Putamen (tissue), 1 donor: Measurements from ENCODE around the gene ITGB4.

ENCODE experiments used
- DNase-seq: peaks from one replicate; pipeline ENCODE4 v3.0.0-alpha.2; 2016; ENCODE audit warnings: low spot score

Gene ITGB4

DNA sequence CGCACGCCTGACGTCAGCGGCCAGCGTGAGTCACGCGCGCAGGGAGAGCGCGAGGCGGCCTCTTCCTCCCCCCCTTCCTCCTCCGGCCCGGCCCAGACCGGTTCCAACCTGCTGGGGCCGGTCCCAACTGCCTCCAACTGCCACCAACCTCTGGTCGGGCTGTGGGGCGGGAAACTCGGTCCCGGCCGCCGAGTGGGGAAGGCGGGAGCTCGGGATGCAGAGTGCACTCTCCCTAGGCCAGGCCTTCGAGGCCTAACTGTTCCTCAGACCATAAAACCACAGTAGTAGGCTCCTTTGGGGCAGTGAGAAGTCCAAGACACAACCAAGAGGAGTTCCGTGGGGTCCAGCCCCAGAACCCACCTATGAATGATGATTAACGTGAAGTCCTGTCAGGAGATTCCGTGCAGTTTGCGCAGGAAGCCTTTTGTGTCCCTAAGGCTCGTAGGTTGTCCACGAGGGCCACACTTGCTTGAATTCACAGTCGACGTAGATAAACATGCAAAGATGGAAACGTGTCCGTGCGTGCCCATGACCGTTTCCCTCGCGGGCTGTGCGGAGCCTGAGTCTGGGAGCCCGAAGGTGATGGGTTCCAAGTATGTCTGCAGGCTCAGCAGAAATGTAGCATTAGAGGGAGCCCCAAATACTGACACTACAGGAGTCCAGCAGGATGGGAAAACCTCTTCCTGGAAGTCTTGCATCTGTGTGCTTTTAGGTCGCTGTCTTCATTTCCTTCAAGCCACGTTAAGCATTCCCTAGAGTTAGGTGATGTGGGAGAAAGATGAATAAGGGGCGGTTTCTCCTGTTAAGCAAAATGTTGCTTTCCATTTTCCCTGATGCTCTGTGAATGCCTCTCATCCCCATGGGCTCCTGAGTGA is 64.0 kb downstream of the ITGB4 start:
- DNase-seq: peak; percentile 89

DNA sequence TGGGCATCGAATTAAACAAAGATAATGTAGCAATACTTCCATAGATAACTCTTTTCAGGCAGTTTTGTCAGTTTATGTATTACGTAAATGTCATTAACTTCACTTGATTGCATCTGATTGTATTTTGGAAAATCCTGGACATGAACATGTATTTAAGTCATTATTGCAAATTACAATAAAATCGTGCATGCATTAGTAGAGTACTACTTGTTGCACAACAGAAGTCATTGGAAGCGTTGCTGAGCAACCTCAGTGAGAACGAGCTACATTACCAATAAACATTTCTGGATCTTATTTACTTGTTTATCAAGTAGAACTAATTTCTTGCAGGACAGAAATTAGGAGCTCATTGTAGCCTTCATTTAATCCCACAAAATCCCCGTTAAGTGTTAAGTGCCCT is 70.0 kb downstream of the ITGB4 start:
- no peak for DNase-seq

DNA sequence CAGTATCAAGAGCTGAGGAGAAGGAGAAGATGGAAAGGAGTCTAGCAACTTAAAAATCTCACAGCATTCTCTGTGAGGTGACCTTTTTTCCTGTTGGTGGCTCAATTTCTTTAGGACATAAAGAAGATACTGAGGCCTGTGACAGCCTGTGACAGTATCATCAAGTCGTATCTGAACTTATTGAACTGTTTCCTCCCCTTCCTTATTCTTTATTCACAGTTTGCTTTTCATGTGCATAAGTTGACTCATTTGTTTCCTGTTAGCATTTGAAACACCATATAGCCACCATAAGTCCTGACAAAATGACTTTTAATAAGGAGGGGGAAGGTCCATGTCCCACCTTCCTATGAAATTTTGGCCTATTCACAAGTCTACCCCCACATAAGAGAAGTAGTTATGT is 72.2 kb downstream of the ITGB4 start:
- no peak for DNase-seq

DNA sequence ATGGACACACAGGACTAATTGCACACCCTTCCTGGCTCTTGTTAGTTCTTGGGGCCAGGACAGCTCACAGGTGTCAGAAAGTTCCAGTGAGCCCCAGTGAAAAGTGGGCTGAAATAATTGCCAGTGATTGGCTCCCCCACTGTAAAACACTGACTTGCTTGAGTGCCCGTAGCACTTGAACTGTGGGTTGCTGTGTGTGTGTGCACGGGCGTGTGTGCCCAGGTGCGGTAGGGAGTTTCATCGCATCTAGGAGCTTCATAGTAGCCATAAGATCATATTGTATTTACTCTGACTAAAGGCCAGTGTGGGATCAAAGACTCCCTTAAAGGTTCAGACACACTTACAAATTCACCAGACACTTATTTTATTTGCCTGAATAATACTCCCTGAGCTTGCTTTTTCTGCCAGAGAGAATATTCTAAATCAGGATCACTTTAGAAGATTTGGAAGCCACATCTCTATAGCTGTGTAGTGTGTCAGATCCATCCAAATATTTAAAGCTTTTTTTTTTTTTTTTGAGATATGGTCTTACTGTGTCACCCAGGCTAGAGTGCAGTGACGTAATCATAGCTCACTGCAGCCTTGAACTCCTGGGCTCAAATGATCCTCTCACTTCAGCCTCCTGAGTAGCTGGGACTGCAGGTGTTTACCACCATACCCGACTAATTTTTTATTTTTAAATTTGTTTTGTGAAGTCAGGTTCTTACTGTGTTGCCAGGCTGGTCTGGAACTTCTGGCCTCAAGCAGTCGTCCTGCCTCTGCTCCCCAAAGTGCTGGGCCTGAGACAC is 74.8 kb downstream of the ITGB4 start:
- DNase-seq: no peak

DNA sequence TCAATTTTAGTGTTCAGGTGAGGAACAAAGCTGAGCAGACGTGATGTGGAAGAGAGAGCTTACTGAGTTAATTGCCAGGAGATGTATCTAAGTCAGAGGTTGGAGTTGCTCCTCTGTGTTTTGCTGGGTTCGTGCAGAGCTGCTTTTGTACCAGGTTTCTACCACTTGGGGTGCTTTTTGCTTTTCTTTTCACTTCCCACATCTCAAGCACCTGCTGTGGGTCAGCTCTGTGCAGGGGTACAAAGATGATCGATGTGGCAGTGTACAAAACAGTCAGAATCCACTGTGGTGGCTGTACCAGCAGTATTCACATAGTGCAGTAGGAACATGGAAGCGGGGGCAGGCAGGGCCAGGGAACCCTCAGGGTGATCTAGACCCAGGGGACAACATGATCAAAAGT is 78.1 kb downstream of the ITGB4 start:
- no peak for DNase-seq

DNA sequence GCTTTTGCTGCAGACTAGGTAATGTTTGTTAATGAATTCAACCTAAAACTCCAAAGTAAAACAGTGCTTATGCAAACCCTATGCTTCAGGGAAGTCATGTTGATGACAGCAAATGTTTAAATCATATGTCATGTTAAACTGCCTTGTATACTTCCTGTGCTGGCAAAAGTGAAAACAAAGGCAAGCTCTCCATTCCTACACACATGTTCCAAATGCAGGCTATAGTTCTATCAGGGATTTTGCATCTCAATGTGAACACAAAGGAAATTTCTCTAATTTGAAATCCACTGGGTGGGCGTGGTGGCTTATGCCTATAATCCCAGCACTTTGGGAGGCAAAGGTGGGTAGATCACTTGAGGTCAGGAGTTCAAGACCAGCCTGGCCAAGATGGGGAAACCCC is 82.6 kb downstream of the ITGB4 start:
- DNase-seq: no peak

DNA sequence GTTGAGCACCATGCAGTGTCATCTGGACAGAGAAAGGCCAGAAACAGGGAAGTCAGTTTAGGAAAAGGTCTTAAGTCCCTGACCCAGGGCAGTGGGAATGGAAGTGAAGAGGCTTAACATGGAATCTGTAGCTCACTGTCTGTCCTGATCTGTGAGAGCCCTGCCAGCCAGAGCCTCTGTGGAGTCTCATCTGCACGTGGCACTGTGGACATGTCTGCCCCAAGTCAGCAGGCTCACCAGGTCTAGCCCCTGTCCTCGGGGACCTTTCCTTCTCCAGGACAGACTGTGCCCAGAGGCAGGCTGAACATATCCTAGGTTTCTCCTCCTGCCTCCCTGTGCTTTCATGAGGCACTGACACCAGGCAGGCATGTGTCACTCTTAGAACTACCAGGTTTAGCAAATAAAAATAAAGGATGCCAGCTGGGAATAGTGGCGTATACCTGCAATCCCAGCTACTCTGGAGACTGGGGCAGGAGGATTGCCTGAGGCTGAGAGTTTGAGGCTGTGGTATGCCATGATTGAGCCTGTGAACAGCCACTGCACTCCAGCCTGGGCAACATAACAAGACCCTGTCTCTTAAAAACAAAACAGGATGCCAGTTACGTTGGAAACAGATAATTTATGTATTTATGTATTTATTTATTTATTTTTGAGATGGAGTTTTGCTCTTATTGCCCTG is 85.7 kb downstream of the ITGB4 start:
- no peak for DNase-seq
